PC-3 (cell line): ENCODE data around the gene ADARB2.

Experiments used
- CTCF ChIP-seq: fragments of 300-600 bp; sonication (generic); conservative IDR thresholded peaks from 2 replicates; pipeline ENCODE4 v1.5.1; 2017; ENCODE audit warnings: antibody characterized with exemption, low read depth, mild to moderate bottlenecking, low read length
- EZH2 ChIP-seq: fragments of 300-600 bp; sonication (generic); IDR thresholded peaks from one replicate; pipeline ENCODE4 v1.6.1; 2017; ENCODE audit warnings: antibody characterized with exemption, mild to moderate bottlenecking, low read length; ENCODE audit not compliant: unreplicated experiment

GRCh38 chr10:1544209-1544673 lies 193.1 kb downstream of the ADARB2 start:
- TF ChIP-seq CTCF (no peak), EZH2 (no peak)
